K562 (cell line): ENCODE measurements around the gene MCU. TPM values are rescaled to one million over a fixed set of nuclear protein-coding genes. Genes with fewer than 3 reads are reported as not detected.
A peak's percentile ranks its signal among the peaks of the same experiment; 100 is the strongest.

Source experiments
- ATAC-seq: fragments of 200-7000 bp; cut with Tn5 transposase; 3 replicates; pipeline ENCODE4 v1.9.1; 2020; ENCODE audit warnings: moderate library complexity
- BruUV-seq: library from RNA; stranded (reverse); fragments of 400-500 nt; replicated peaks from 2 replicates; lab custom pipeline; 2021; lab: Mats Ljungman, UMichigan
- CTCF ChIA-PET: fragments of 300-600 bp; formaldehyde crosslinking; extraction: SDS; loops from one replicate; lab custom pipeline; 2021; ENCODE audit warnings: low intra/inter-chr PET ratio; lab: Yijun Ruan, JAX
- POLR2A ChIA-PET: fragments of 300-600, 350-650 bp; sonication (Branson Sonifier 250); formaldehyde crosslinking; extraction: SDS; loops from one replicate; lab custom pipeline; 2021; ENCODE audit warnings: antibody characterized with exemption, inconsistent platforms; lab: Yijun Ruan, JAX
- DNase-seq, 4 experiments: peaks; one replicate each; pipeline versions ENCODE4 v3.0.0 to v3.0.0-alpha.2; 2011 to 2018; ENCODE audit warnings: low spot score in 3 of 4, mixed read lengths in 3 of 4; ENCODE audit errors: extremely low read depth in 1 of 4
- FAIRE-seq: peaks from 2 replicates; lab custom pipeline; 2011; peaks lifted over from hg19 to GRCh38; lab: Jason Lieb, UNC
- H2AFZ ChIP-seq: 2 replicates; pipeline ENCODE4 v1.6.0; 2011; ENCODE audit warnings: low read depth, low read length, control low read depth, inconsistent platforms
- H3K27ac ChIP-seq: fragments of 200-600 bp; 3 replicates; pipeline ENCODE4 v1.8.0; 2011; ENCODE audit warnings: low read depth, mild to moderate bottlenecking, control low read depth, inconsistent platforms, low read length, moderate library complexity, mixed read lengths; ENCODE audit errors: extremely low read depth
- H3K27me3 ChIP-seq, 2 experiments: fragments of 300-600 bp in 1 of 2; 2 replicates in 1 of 2; 3 replicates in 1 of 2; pipeline versions ENCODE4 v1.6.0 to v1.8.0; 2011; ENCODE audit warnings: inconsistent platforms in 2 of 2, low read length in 2 of 2, mild to moderate bottlenecking in 1 of 2, mixed read lengths in 1 of 2, moderate library complexity in 1 of 2; ENCODE audit not compliant: control insufficient read depth in 2 of 2, insufficient read depth in 2 of 2
- H3K36me3 ChIP-seq: fragments of 300-600 bp; 3 replicates; pipeline ENCODE4 v1.8.0; 2011; ENCODE audit warnings: mild to moderate bottlenecking, low read length, inconsistent platforms; ENCODE audit not compliant: control insufficient read depth, insufficient read depth
- H3K4me1 ChIP-seq, 2 experiments: fragments of 200-600 bp in 1 of 2; replicated peaks in 1 of 2; 2 replicates in 1 of 2; 3 replicates in 1 of 2; pipeline versions ENCODE4 v1.5.1 to v1.8.0; 2011; ENCODE audit warnings: inconsistent platforms in 2 of 2, low read length in 2 of 2, mild to moderate bottlenecking in 1 of 2, mixed read lengths in 1 of 2, moderate library complexity in 1 of 2; ENCODE audit not compliant: control insufficient read depth in 2 of 2, insufficient read depth in 2 of 2
- H3K4me2 ChIP-seq: 2 replicates; pipeline ENCODE4 v1.6.1; 2011; ENCODE audit warnings: low read length, control low read depth, inconsistent platforms, mixed read lengths; ENCODE audit not compliant: insufficient read depth
- H3K4me3 ChIP-seq: fragments of 200-600 bp; sonication (generic), shearing (Covaris generic); 2 replicates; pipeline ENCODE4 v1.5.1; 2016; ENCODE audit warnings: control low read depth, inconsistent platforms
- H3K79me2 ChIP-seq: fragments of 200-600 bp; 3 replicates; pipeline ENCODE4 v1.8.0; 2011; ENCODE audit warnings: low read length, inconsistent platforms; ENCODE audit not compliant: control insufficient read depth, insufficient read depth
- H3K9ac ChIP-seq, 2 experiments: 2 replicates each; pipeline versions ENCODE4 v1.6.0 to v1.6.1; 2011; ENCODE audit warnings: low read depth in 2 of 2, low read length in 2 of 2, control low read depth in 1 of 2, inconsistent platforms in 1 of 2, mild to moderate bottlenecking in 1 of 2, mixed read lengths in 1 of 2; ENCODE audit not compliant: insufficient read depth in 1 of 2
- H3K9me1 ChIP-seq: one replicate; pipeline ENCODE4 v1.6.0; 2011; ENCODE audit warnings: inconsistent platforms, mild to moderate bottlenecking, low read length, moderate library complexity; ENCODE audit not compliant: control insufficient read depth, insufficient read depth
- H3K9me3 ChIP-seq: replicated peaks from 2 replicates; pipeline ENCODE4 v1.5.1; 2011; ENCODE audit warnings: low read depth, low read length, inconsistent platforms; ENCODE audit not compliant: control insufficient read depth, insufficient read depth
- H4K20me1 ChIP-seq: replicated peaks from 2 replicates; pipeline ENCODE4 v1.6.1; 2011; ENCODE audit warnings: low read length, inconsistent platforms, mixed read lengths; ENCODE audit not compliant: control insufficient read depth, insufficient read depth
- CCAR2 ChIP-seq: fragments of 200-400 bp; formaldehyde crosslinking; IDR thresholded peaks from 2 replicates; pipeline ENCODE4 v1.6.1; 2017; ENCODE audit warnings: mild to moderate bottlenecking, low read depth, low read length
- ESRRA ChIP-seq: fragments of 450-650 bp; IDR thresholded peaks from 2 replicates; pipeline ENCODE4 v1.6.1; 2014; ENCODE audit warnings: low read depth, mild to moderate bottlenecking, moderate library complexity, borderline replicate concordance
- FOXJ3 ChIP-seq: sonication (generic); formaldehyde crosslinking; IDR thresholded peaks from 2 replicates; pipeline ENCODE4 v1.4.0; 2020; ENCODE audit warnings: mild to moderate bottlenecking, missing genetic modification reagents
- HDAC2 ChIP-seq: fragments of 450-650 bp; IDR thresholded peaks from 2 replicates; pipeline ENCODE4 v1.6.1; 2016; ENCODE audit warnings: mild to moderate bottlenecking
- KLF10 ChIP-seq: fragments of 250-450 bp; sonication (Bioruptor Pico); IDR thresholded peaks from 2 replicates; pipeline ENCODE4 v1.6.1; 2021; ENCODE audit warnings: matching md5 sums
- PCBP2 ChIP-seq: fragments of 200-400 bp; formaldehyde crosslinking; IDR thresholded peaks from 2 replicates; pipeline ENCODE4 v1.6.1; 2018; ENCODE audit warnings: low read length, low read depth, mild to moderate bottlenecking, moderate library complexity; ENCODE audit not compliant: poor library complexity, severe bottlenecking
- POLR2B ChIP-seq: fragments of 450-650 bp; IDR thresholded peaks from 2 replicates; pipeline ENCODE4 v1.6.1; 2018; ENCODE audit warnings: low read depth; ENCODE audit not compliant: partially characterized antibody
- RB1 ChIP-seq: fragments of 450-650 bp; IDR thresholded peaks from 2 replicates; pipeline ENCODE4 v1.6.1; 2017; ENCODE audit warnings: low read depth, mild to moderate bottlenecking
- SAFB ChIP-seq: fragments of 200-400 bp; formaldehyde crosslinking; IDR thresholded peaks from 2 replicates; pipeline ENCODE4 v1.6.1; 2017; ENCODE audit warnings: low read depth, low read length, borderline replicate concordance
- ZC3H8 ChIP-seq: fragments of 450-650 bp; IDR thresholded peaks from 2 replicates; pipeline ENCODE4 v1.6.1; 2017
- ZNF785 ChIP-seq: fragments of 250-450 bp; sonication (Bioruptor Pico); IDR thresholded peaks from 2 replicates; pipeline ENCODE4 v1.4.0; 2020; ENCODE audit warnings: mild to moderate bottlenecking
- WGBS: fragments of 100-300 bp; shearing (Covaris generic); methylation state at CpG from one replicate; pipeline ENCODE4 v1.1.6; 2016; ENCODE audit warnings: low coverage, mixed read lengths; ENCODE audit not compliant: insufficient coverage; ENCODE audit errors: missing lambda C conversion rate; 5-methylcytosine and 5-hydroxymethylcytosine counted together
- in situ Hi-C: fragments of 300-500 bp; cut with MboI; formaldehyde crosslinking; loops from 4 replicates; pipeline ENCODE4 v1.15.0; 2018; ENCODE audit warnings: inconsistent platforms, mixed read lengths
- intact Hi-C: fragments of 100-400 bp; cut with micrococcal nuclease; formaldehyde crosslinking; loops from 2 replicates; pipeline ENCODE4 v1.14.2; 2022
- polyA plus RNA-seq, 8 experiments: library from polyadenylated mRNA; depleted of rRNA in 4 of 8; stranded (reverse) in 5 of 8; unstranded in 3 of 8; fragments of >200 nt; fragmentation: Nextera tagmentation in 2 of 8; fragmentation: Illumina TruSeq in 1 of 8; extraction: Ambion mirVana in 2 of 8; extraction: Trizol in 1 of 8; gene quantifications; 2 replicates each; pipeline versions ENCODE4 v1.2.1 to v1.2.3, GENCODE V29; 2011 to 2014; ENCODE audit warnings: inconsistent platforms in 1 of 8, missing spikeins in 1 of 8
- total RNA-seq, 7 experiments: library from RNA; depleted of rRNA in 6 of 7; stranded (reverse); fragments of >200 nt in 6 of 7; fragmentation: Illumina TruSeq in 2 of 7; extraction: Trizol in 2 of 7; gene quantifications; 2 replicates each; pipeline versions ENCODE4 v1.2.1 to v1.2.3, GENCODE V29; 2011 to 2021; ENCODE audit warnings: low replicate concordance in 1 of 7
- TF ChIP-seq, protein P1 (sequence below): fragments of 250-450 bp; sonication (Bioruptor Pico); IDR thresholded peaks from 2 replicates; pipeline ENCODE4 v1.5.1; 2021; ENCODE audit warnings: mild to moderate bottlenecking

The MCU gene
- total and polyA plus RNA-seq, 9 of the 15 experiments (the other 6 are each of a cell fraction or from before 2014, with no cell fraction given), result 8.2 to 88.8 (median 21.3) TPM

DNA sequence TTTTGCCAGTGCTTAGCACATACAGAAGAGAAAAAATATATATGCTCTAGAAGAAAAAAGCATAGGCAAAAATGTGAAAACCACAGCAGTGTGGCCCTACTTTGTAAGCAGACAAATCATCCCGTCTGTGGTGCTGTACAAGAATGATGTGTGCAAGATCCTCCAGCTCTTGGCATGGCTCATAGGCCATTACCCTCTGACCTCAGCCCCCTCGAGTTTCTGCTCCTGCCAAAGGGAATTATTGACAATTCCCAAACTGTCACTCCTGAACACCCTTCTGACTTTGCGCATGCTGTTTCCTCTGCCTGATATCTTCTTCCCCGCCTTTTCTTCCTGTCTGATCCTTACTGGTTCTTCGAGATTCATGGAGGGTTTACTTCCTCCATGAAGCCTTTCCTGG lies 235.5 kb downstream of the MCU start:
- no peaks in the 10 kb centered on the region for H3K36me3 ChIP-seq
- no peak overlapping the region for H2AFZ ChIP-seq
- intact Hi-C loops, result no loop called here
- no peak overlapping the region for H3K9ac ChIP-seq
- ChIA-PET POLR2A (interaction anchor here (0.9 to 2.2 kb wide), 4 partner anchors 8 to 170 kb away, joined by 3 to 11 read pairs (median 4); no protein-coding TSS in a partner anchor), CTCF (no interaction called here)
- BruUV-seq, result no TSS peak
- H3K9me3 ChIP-seq, result no peaks in the 10 kb centered on the region
- DNase-seq, result no peak
- FAIRE-seq, result peak; percentile 42
- WGBS, result 13% methylated on average over 5 of the region's 5 CpGs
- ATAC-seq, result no peak
- no peak overlapping the region for H3K27ac ChIP-seq
- H3K9me1 ChIP-seq, result no peaks in the 10 kb centered on the region
- no peaks in the 10 kb centered on the region for H4K20me1 ChIP-seq
- H3K27me3 ChIP-seq, result peaks cover 14 to 31% of the 10 kb centered on the region in 2 experiments
- TF ChIP-seq CCAR2 (no peak), ZNF785 (CRISPR knock-in tag) (no peak), POLR2B (no peak), ZC3H8 (no peak), RB1 (no peak), ESRRA (no peak), SAFB (no peak), HDAC2 (no peak), KLF10 (CRISPR knock-in tag) (no peak), PCBP2 (no peak), FOXJ3 (CRISPR knock-in tag) (no peak)
- TF ChIP-seq, protein P1, sequence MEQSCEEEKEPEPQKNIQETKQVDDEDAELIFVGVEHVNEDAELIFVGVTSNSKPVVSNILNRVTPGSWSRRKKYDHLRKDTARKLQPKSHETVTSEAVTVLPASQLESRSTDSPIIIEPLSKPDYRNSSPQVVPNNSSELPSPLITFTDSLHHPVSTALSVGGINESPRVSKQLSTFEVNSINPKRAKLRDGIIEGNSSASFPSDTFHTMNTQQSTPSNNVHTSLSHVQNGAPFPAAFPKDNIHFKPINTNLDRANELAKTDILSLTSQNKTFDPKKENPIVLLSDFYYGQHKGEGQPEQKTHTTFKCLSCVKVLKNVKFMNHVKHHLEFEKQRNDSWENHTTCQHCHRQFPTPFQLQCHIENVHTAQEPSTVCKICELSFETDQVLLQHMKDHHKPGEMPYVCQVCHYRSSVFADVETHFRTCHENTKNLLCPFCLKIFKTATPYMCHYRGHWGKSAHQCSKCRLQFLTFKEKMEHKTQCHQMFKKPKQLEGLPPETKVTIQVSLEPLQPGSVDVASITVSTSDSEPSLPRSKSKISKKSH (CRISPR knock-in tag), result no peak
- in situ Hi-C loops, result no loop called here
- no peak overlapping the region for H3K4me3 ChIP-seq
- no peaks in the 10 kb centered on the region for H3K79me2 ChIP-seq
- H3K4me2 ChIP-seq, result no peak overlapping the region
- H3K4me1 ChIP-seq, result peaks cover 0 to 4% of the 10 kb centered on the region in 2 experiments; a peak in 2 of 5 replicates
